ENCODE results near the gene STAT3. TPM values are rescaled to one million over a fixed set of nuclear protein-coding genes. Genes with fewer than 3 reads are reported as not detected.
A peak's percentile ranks its signal among the peaks of the same experiment; 100 is the strongest.

STAT3 gene
- 140 and 151 TPM in 2 replicates for total RNA-seq
- 80.8 TPM for total RNA-seq (2013)
- polyA plus RNA-seq, result 50.1 and 53.4 TPM in 2 replicates
- 72.4 and 96.3 TPM in 2 replicates for polyA minus RNA-seq

GRCh38 chr17:42388381-42389134 is at the start of gene STAT3:
TSS of gene STAT3 (minus strand) at chr17:42388442. CDS start at chr17:42348516, 39,926 bp downstream.
- Histone ChIP-seq H4K20me1 (ENCODE audit: control insufficient read depth, insufficient read depth, low read length, poor library complexity, severe bottlenecking) (peaks cover 36% of the 10 kb centered on the region), H3K79me2 (ENCODE audit: control insufficient read depth, insufficient read depth, low read length) (peaks cover 52% of the 10 kb centered on the region), H3K36me3 (replicated peaks in 1 of 2; ENCODE audit: control extremely low read depth in 1 of 2, control insufficient read depth in 1 of 2, extremely low read depth in 1 of 2, insufficient read depth in 2 of 2, low read length in 1 of 2) (no peaks in the 10 kb centered on the region), H3K4me1 (ENCODE audit: control insufficient read depth in 2 of 2, insufficient read depth in 2 of 2, low read length in 2 of 2) (peaks cover 19 to 34% of the 10 kb centered on the region in 2 donors), H2AFZ (ENCODE audit: insufficient read depth, low read depth, low read length, poor library complexity, severe bottlenecking) (peak within 1 kb of the TSS; percentile 88), H3K9ac (ENCODE audit: low read length) (peak within 1 kb of the TSS; percentile 96), H3K27me3 (replicated peaks in 1 of 4; ENCODE audit: control extremely low read depth in 1 of 4, control insufficient read depth in 3 of 4, insufficient read depth in 4 of 4, low read length in 3 of 4) (no peaks in the 10 kb centered on the region), H3K4me3 (ENCODE audit: control extremely low read depth in 1 of 5, extremely low read depth in 1 of 5, insufficient read depth in 1 of 5, low read depth in 2 of 5, low read length in 4 of 5) (peak within 1 kb of the TSS; percentile 67 to 97 (median 91)), H3K4me2 (replicated peaks; ENCODE audit: low read depth, low read length, poor library complexity, severe bottlenecking) (peak within 1 kb of the TSS; percentile 92), H3K9me3 (ENCODE audit: control extremely low read depth in 1 of 3, control insufficient read depth in 2 of 3, insufficient read depth in 1 of 3, low read length in 2 of 3) (no peaks in the 10 kb centered on the region), H3K27ac (ENCODE audit: low read length in 2 of 2) (peak within 1 kb of the TSS; percentile 97)
- TF ChIP-seq CTCF (IDR thresholded peaks at IDR 0.05), result no peak
- no peak for TF ChIP-seq EZH2 (IDR thresholded peaks at IDR 0.05; ENCODE audit: borderline replicate concordance, insufficient read depth, low read depth, low read length, poor library complexity, severe bottlenecking)
- ATAC-seq (ENCODE audit: low read depth), result peak; percentile 89
- ChIA-PET CTCF (interaction anchor here (0.6 to 2.9 kb wide), 17 partner anchors 9 to 264 kb away, joined by 3 to 24 read pairs (median 5); no protein-coding TSS in a partner anchor), POLR2A (interaction anchor here (0.6 to 2.0 kb wide), 20 partner anchors 9 to 699 kb away, joined by 3 to 13 read pairs (median 4); partner anchors contain the start of genes JUP and NAGLU)
- H3K27me3 Mint-ChIP-seq, result no peaks in the 10 kb centered on the region
- under 1% methylated on average over 44 of the region's 44 CpGs for WGBS (ENCODE audit: insufficient coverage)
- DNase-seq, result peak; percentile 100
- intact Hi-C loops (cut with micrococcal nuclease), result loop anchor here (1.0 to 10.0 kb wide), 11 partner anchors 19 to 976 kb away; partner anchors contain the start of genes DHX58, KCNH4, PLEKHH3 and RETREG3
- peak within 1 kb of the TSS; percentile 98 for H3K4me3 Mint-ChIP-seq
- H3K4me1 Mint-ChIP-seq, result peaks cover 51% of the 10 kb centered on the region
- H3K27ac Mint-ChIP-seq, result peak within 1 kb of the TSS; percentile 99
- H3K9me3 Mint-ChIP-seq (ENCODE audit: insufficient read depth), result no peaks in the 10 kb centered on the region

GRCh38 chr17:42436391-42436790 is 48.1 kb upstream of the STAT3 start:
- no peak for DNase-seq
- H3K4me1 ChIP-seq (ENCODE audit: control insufficient read depth in 2 of 2, insufficient read depth in 2 of 2, low read length in 2 of 2), result peaks cover 6 to 7% of the 10 kb centered on the region in 2 donors
- CTCF ChIA-PET, result interaction anchor here (0.8 to 3.3 kb wide), 3 partner anchors 7 to 29 kb away, joined by 3 to 11 read pairs (median 10); no protein-coding TSS in a partner anchor
- H3K79me2 ChIP-seq (ENCODE audit: control insufficient read depth, insufficient read depth, low read length), result no peaks in the 10 kb centered on the region
- H3K4me1 Mint-ChIP-seq, result peaks cover 10% of the 10 kb centered on the region
- no peak overlapping the region for H3K4me2 ChIP-seq (replicated peaks; ENCODE audit: low read depth, low read length, poor library complexity, severe bottlenecking)
- intact Hi-C loops (cut with micrococcal nuclease), result no loop called here
- H3K27ac Mint-ChIP-seq, result no peak overlapping the region
- H3K4me3 ChIP-seq (ENCODE audit: control extremely low read depth in 1 of 5, extremely low read depth in 1 of 5, insufficient read depth in 1 of 5, low read depth in 2 of 5, low read length in 4 of 5), result no peak overlapping the region
- no peak overlapping the region for H2AFZ ChIP-seq (ENCODE audit: insufficient read depth, low read depth, low read length, poor library complexity, severe bottlenecking)
- no peaks in the 10 kb centered on the region for H3K9me3 Mint-ChIP-seq (ENCODE audit: insufficient read depth)
- no peaks in the 10 kb centered on the region for H3K27me3 Mint-ChIP-seq
- no peaks in the 10 kb centered on the region for H3K9me3 ChIP-seq (ENCODE audit: control extremely low read depth in 1 of 3, control insufficient read depth in 2 of 3, insufficient read depth in 1 of 3, low read length in 2 of 3)
- no peak overlapping the region for H3K9ac ChIP-seq (ENCODE audit: low read length)
- no peak overlapping the region for H3K27ac ChIP-seq (ENCODE audit: low read length in 2 of 2)
- WGBS (ENCODE audit: insufficient coverage), result 100% methylated on average over 2 of the region's 6 CpGs
- TF ChIP-seq EZH2 (IDR thresholded peaks at IDR 0.05; ENCODE audit: borderline replicate concordance, insufficient read depth, low read depth, low read length, poor library complexity, severe bottlenecking) (no peak), CTCF (IDR thresholded peaks at IDR 0.05) (no peak)
- H3K4me3 Mint-ChIP-seq, result no peak overlapping the region
- no peak for ATAC-seq (ENCODE audit: low read depth)
- POLR2A ChIA-PET, result interaction anchor here (0.6 kb wide), 1 partner anchor 21 kb away, joined by 10 read pairs; no protein-coding TSS in a partner anchor
- peaks cover 0 to 5% (median 0%) of the 10 kb centered on the region in 4 experiments for H3K27me3 ChIP-seq (replicated peaks in 1 of 4; ENCODE audit: control extremely low read depth in 1 of 4, control insufficient read depth in 3 of 4, insufficient read depth in 4 of 4, low read length in 3 of 4)
- no peaks in the 10 kb centered on the region for H4K20me1 ChIP-seq (ENCODE audit: control insufficient read depth, insufficient read depth, low read length, poor library complexity, severe bottlenecking)
- H3K36me3 ChIP-seq (replicated peaks in 1 of 2; ENCODE audit: control extremely low read depth in 1 of 2, control insufficient read depth in 1 of 2, extremely low read depth in 1 of 2, insufficient read depth in 2 of 2, low read length in 1 of 2), result no peaks in the 10 kb centered on the region

Data from B cell (primary cell).